KMS-11 (cell line): Measurements from ENCODE around the gene LMNA.

Source experiments
- H2AFZ ChIP-seq: fragments of 200-600 bp; sonication (generic); 2 replicates; pipeline ENCODE4 v1.6.1; 2016; ENCODE audit warnings: antibody characterized with exemption, mixed run types, low read depth
- H3K27ac ChIP-seq: fragments of 200-600 bp; sonication (generic); 2 replicates; pipeline ENCODE4 v1.6.1; 2016; ENCODE audit warnings: mild to moderate bottlenecking, mixed run types
- H3K27me3 ChIP-seq: fragments of 200-600 bp; sonication (generic); 2 replicates; pipeline ENCODE4 v1.6.1; 2017; ENCODE audit warnings: mild to moderate bottlenecking, low read depth, mixed run types, moderate library complexity; ENCODE audit not compliant: insufficient read depth
- H3K36me3 ChIP-seq: fragments of 200-600 bp; sonication (generic); 2 replicates; pipeline ENCODE4 v1.6.1; 2017; ENCODE audit warnings: mild to moderate bottlenecking, mixed run types; ENCODE audit not compliant: insufficient read depth
- H3K4me1 ChIP-seq: fragments of 200-600 bp; sonication (generic); 2 replicates; pipeline ENCODE4 v1.6.1; 2016; ENCODE audit warnings: mild to moderate bottlenecking, low read depth, mixed run types; ENCODE audit not compliant: poor library complexity, severe bottlenecking
- H3K4me2 ChIP-seq: fragments of 200-600 bp; sonication (generic); 2 replicates; pipeline ENCODE4 v1.7.0; 2016; ENCODE audit warnings: mild to moderate bottlenecking, mixed run types
- H3K4me3 ChIP-seq: fragments of 200-600 bp; sonication (generic); IDR thresholded peaks from 2 replicates; pipeline ENCODE4 v1.6.1; 2017; ENCODE audit warnings: low read depth, low read length, mixed read lengths; ENCODE audit not compliant: insufficient read depth
- H3K79me2 ChIP-seq: fragments of 200-600 bp; sonication (generic); 2 replicates; pipeline ENCODE4 v1.6.1; 2016; ENCODE audit warnings: low read depth, mixed run types; ENCODE audit not compliant: insufficient read depth
- H3K9ac ChIP-seq: fragments of 200-600 bp; sonication (generic); 2 replicates; pipeline ENCODE4 v1.6.1; 2016; ENCODE audit warnings: mild to moderate bottlenecking, mixed run types
- H4K20me1 ChIP-seq: fragments of 200-600 bp; sonication (generic); 2 replicates; pipeline ENCODE4 v1.6.1; 2016; ENCODE audit warnings: mild to moderate bottlenecking, mixed run types; ENCODE audit not compliant: insufficient read depth
- TF ChIP-seq, protein P1 (sequence below): fragments of 200-600 bp; sonication (generic); conservative IDR thresholded peaks from 2 replicates; pipeline ENCODE4 v1.6.1; 2017; ENCODE audit warnings: low read depth, mild to moderate bottlenecking, antibody characterized with exemption, low read length, moderate library complexity, mixed read lengths

LMNA gene

DNA sequence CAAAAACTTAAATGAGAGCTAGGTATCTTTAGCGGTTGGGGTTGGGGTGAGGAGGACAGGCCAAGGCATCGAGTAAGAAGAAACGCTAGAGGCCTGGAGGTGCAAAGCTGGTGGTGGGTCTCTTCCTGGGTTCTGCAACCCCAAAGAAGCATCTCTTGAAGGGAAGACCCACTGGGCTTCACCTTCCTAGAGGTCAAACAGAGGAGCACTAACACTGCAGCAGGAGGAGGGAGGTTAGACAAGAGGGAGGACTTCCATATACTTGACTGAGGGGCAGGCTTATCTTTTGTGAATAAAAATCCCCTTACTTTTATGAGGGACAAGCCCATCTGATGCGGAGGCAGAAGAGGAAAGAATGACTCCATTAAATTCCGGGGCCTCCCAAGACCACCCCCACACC, 34.7 kb upstream of the LMNA start:
- no peak overlapping the region for H3K4me3 ChIP-seq
- TF ChIP-seq, protein P1, sequence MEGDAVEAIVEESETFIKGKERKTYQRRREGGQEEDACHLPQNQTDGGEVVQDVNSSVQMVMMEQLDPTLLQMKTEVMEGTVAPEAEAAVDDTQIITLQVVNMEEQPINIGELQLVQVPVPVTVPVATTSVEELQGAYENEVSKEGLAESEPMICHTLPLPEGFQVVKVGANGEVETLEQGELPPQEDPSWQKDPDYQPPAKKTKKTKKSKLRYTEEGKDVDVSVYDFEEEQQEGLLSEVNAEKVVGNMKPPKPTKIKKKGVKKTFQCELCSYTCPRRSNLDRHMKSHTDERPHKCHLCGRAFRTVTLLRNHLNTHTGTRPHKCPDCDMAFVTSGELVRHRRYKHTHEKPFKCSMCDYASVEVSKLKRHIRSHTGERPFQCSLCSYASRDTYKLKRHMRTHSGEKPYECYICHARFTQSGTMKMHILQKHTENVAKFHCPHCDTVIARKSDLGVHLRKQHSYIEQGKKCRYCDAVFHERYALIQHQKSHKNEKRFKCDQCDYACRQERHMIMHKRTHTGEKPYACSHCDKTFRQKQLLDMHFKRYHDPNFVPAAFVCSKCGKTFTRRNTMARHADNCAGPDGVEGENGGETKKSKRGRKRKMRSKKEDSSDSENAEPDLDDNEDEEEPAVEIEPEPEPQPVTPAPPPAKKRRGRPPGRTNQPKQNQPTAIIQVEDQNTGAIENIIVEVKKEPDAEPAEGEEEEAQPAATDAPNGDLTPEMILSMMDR = no peak

DNA sequence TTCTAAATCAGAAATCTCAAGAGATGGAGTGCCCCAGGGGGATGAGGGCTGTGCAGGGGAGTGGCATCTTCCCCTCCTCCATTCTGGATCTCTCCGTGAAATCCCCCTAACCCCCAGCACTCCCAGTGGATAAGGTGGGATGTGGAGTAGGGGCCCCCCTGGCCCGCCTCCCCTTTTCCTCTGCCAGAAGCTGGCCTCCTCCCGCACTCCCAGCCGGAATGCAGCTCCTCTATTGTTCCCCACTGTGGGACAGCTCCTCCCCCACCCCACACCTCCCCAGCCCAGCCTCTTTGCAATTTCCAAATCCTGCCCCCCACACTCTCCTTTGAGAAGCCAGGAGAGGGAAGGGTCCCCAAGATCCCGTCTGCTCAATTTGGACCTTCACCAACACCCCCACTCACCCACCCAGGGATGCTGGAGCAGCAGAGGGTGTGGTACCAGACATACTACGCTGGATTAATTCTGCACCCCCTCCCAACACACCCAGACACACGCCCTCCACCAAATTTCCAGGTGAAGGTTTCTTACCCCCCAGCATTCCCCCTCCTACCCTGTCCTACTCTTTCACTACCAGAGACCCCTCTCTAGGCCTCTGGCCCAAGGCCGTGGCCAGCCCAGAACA, 34.2 kb upstream of the LMNA start:
- no peaks in the 10 kb centered on the region for H4K20me1 ChIP-seq
- no peaks in the 10 kb centered on the region for H3K79me2 ChIP-seq
- no peaks in the 10 kb centered on the region for H3K36me3 ChIP-seq
- peaks cover 14% of the 10 kb centered on the region for H3K4me1 ChIP-seq
- H3K9ac ChIP-seq = no peak overlapping the region
- H3K4me3 ChIP-seq = no peak overlapping the region
- H3K4me2 ChIP-seq = no peak overlapping the region
- H3K27me3 ChIP-seq = peaks cover 20% of the 10 kb centered on the region
- H2AFZ ChIP-seq = no peak overlapping the region
- H3K27ac ChIP-seq = no peak overlapping the region
- TF ChIP-seq, protein P1 = no peak

More for the DNA sequence above, 34.7 kb upstream of the LMNA start:
- Histone ChIP-seq H3K4me2 (no peak overlapping the region), H2AFZ (no peak overlapping the region), H3K36me3 (no peaks in the 10 kb centered on the region), H3K27ac (no peak overlapping the region), H3K4me1 (peaks cover 14% of the 10 kb centered on the region), H3K27me3 (peaks cover 20% of the 10 kb centered on the region), H3K9ac (no peak overlapping the region), H4K20me1 (no peaks in the 10 kb centered on the region), H3K79me2 (no peaks in the 10 kb centered on the region)

DNA sequence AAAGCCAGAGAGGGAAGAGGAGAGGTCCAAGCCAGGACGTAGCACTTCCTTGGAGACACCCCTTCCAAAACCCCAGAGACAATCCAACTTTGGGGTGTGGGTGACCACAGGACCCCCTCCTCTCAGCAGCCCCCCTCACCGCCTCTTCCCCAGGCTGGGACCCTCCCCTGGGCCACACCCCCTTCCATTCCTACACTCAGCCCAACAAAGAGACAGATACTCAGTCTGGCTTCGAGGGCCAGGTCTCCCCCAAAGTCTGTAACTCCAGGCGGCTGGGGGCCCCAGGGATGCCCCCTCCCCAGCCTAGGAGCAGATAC, 33.7 kb upstream of the LMNA start:
- no peak overlapping the region for H3K4me3 ChIP-seq
- no peaks in the 10 kb centered on the region for H4K20me1 ChIP-seq
- H3K9ac ChIP-seq = no peak overlapping the region
- H3K79me2 ChIP-seq = no peaks in the 10 kb centered on the region
- H3K27me3 ChIP-seq = peaks cover 20% of the 10 kb centered on the region
- H3K27ac ChIP-seq = no peak overlapping the region
- H3K36me3 ChIP-seq = no peaks in the 10 kb centered on the region
- TF ChIP-seq, protein P1 = no peak
- H3K4me2 ChIP-seq = no peak overlapping the region
- H3K4me1 ChIP-seq = peaks cover 15% of the 10 kb centered on the region
- no peak overlapping the region for H2AFZ ChIP-seq

DNA sequence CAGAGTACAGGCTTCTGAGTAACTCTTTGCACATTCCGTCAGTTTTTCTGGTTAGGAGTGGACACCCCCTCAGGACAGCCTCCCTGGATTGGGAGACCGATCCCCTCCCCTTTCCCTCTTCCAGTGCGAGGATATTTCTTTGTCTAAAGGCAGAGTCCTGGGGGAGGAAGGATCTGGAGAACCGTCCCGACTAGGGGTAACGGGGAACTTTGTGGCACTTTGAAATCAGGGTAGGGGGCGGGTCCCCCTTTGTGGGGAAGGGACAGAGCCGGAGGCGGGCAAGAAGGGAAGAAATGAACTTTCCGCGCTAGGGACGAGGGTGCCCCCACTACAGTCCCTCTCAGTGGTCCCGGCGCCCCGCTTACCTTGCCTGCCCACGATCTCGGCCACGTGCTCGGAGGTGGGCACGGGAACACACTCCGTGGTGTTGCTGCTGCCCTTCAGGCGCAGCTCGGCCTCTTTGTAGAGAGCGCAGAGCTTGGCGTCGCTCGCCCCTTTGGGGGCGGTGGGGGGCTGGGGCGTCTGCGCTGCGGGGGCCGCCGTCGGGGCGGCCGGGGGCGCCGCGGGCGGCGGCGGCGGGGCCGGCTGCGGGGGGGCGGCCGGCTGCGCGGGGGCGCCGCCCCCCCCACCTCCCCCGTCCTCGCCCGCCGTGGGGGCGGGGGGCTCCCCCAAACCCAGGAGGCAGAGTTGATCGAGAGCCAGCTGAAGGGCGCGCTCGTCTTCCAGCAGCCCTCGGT, 33.2 kb upstream of the LMNA start:
- H3K36me3 ChIP-seq = no peaks in the 10 kb centered on the region
- TF ChIP-seq, protein P1 = no peak
- H3K4me2 ChIP-seq = peak overlapping the region; percentile 98
- H3K4me1 ChIP-seq = peaks cover 20% of the 10 kb centered on the region
- H3K27me3 ChIP-seq = peaks cover 20% of the 10 kb centered on the region
- no peak overlapping the region for H3K4me3 ChIP-seq
- H4K20me1 ChIP-seq = no peaks in the 10 kb centered on the region
- H3K9ac ChIP-seq = no peak overlapping the region
- peak overlapping the region; percentile 99 for H2AFZ ChIP-seq
- H3K79me2 ChIP-seq = no peaks in the 10 kb centered on the region
- H3K27ac ChIP-seq = no peak overlapping the region
